Vagina (tissue), 2 donors: ENCODE results near the gene KCNN4. TPM values are rescaled to one million over a fixed set of nuclear protein-coding genes. Genes with fewer than 3 reads are reported as not detected.

Experiments
- DNase-seq, 2 donors: peaks; one replicate each; pipeline ENCODE4 v3.0.0-alpha.2; 2017; ENCODE audit errors: extremely low spot score in 2 of 2
- H3K27ac ChIP-seq: fragments of 200-600 bp; sonication (generic); one replicate; pipeline ENCODE4 v1.5.1; 2019
- H3K27me3 ChIP-seq: fragments of 200-600 bp; sonication (generic); one replicate; pipeline ENCODE4 v1.5.1; 2019
- H3K36me3 ChIP-seq, 2 donors: fragments of 200-600 bp; sonication (generic); one replicate each; pipeline ENCODE4 v1.5.1; 2017 to 2019
- H3K4me1 ChIP-seq: fragments of 200-600 bp; sonication (generic); one replicate; pipeline ENCODE4 v1.5.1; 2019
- H3K4me3 ChIP-seq, 2 donors: fragments of 200-600 bp; sonication (generic); 1 replicate in 1 of 2; 2 replicates in 1 of 2; pipeline ENCODE4 v1.5.1; 2016 to 2019
- H3K9me3 ChIP-seq: fragments of 200-600 bp; sonication (generic); one replicate; pipeline ENCODE4 v1.5.1; 2019
- CTCF ChIP-seq, 3 experiments: fragments of 450-650 bp in 2 of 3; fragments of 200-600 bp in 1 of 3; sonication (generic) in 1 of 3; IDR thresholded peaks; one replicate each; pipeline ENCODE4 v1.5.1; 2017 to 2019; ENCODE audit warnings: antibody characterized with exemption in 3 of 3, mild to moderate bottlenecking in 2 of 3, moderate library complexity in 2 of 3
- POLR2A ChIP-seq, 2 donors: fragments of 450-650 bp; IDR thresholded peaks; one replicate each; pipeline ENCODE4 v1.6.1; 2017; ENCODE audit warnings: antibody characterized with exemption in 2 of 2, mild to moderate bottlenecking in 2 of 2, moderate library complexity in 2 of 2
- POLR2AphosphoS5 ChIP-seq, 2 donors: sonication (generic); formaldehyde crosslinking; IDR thresholded peaks; one replicate each; pipeline ENCODE4 v1.9.0; 2017; ENCODE audit warnings: antibody characterized with exemption in 2 of 2, mild to moderate bottlenecking in 2 of 2, low read depth in 1 of 2; ENCODE audit not compliant: insufficient read depth in 1 of 2
- intact Hi-C: fragments of 100-400 bp; cut with DNase I; formaldehyde crosslinking; loops from one replicate; pipeline ENCODE4 v1.15.1; 2023
- total RNA-seq: library from RNA; depleted of rRNA; stranded (reverse); fragments of >200 nt; gene quantifications from one replicate; pipeline ENCODE4 v1.2.3, GENCODE V29; 2016

The KCNN4 gene
- total RNA-seq, 1 donor from 2014 or later, result 16.2 TPM

- DNase-seq, result no peak
- no peaks in the 10 kb centered on the region for H3K36me3 ChIP-seq
- no peaks in the 10 kb centered on the region for H3K27me3 ChIP-seq
- no peaks in the 10 kb centered on the region for H3K9me3 ChIP-seq
- intact Hi-C loops, result no loop called here
- no peak overlapping the region for H3K4me3 ChIP-seq
- no peaks in the 10 kb centered on the region for H3K4me1 ChIP-seq
- no peak for TF ChIP-seq POLR2A (IDR thresholded peaks at IDR 0.05)
- no peak for TF ChIP-seq POLR2AphosphoS5 (IDR thresholded peaks at IDR 0.05; ENCODE audit: insufficient read depth in 1 of 2, low read depth in 1 of 2)
- TF ChIP-seq CTCF (IDR thresholded peaks at IDR 0.05), result no peak
- no peak overlapping the region for H3K27ac ChIP-seq
Measured at GRCh38 chr19:43718627-43719377, 62.0 kb downstream of the KCNN4 start.

Other genes with a start within 250 kb of the KCNN4 start
- gene ZNF575, start 247.8 kb downstream of the KCNN4 start, total RNA-seq, result 2.9 TPM
- 20.9 TPM for gene XRCC1, start 205.4 kb downstream of the KCNN4 start, total RNA-seq
- gene PINLYP, start 205.2 kb downstream of the KCNN4 start, total RNA-seq, result 8.8 TPM
- gene IRGQ, start 184.8 kb downstream of the KCNN4 start, total RNA-seq, result 11.0 TPM
- gene ZNF576, start 184.4 kb downstream of the KCNN4 start, total RNA-seq, result 21.9 TPM
- 0.98 TPM for gene SRRM5, start 168.9 kb downstream of the KCNN4 start, total RNA-seq
- gene ZNF428, start 161.3 kb downstream of the KCNN4 start, total RNA-seq, result 30.9 TPM
- 4.7 TPM for gene CADM4, start 141.1 kb downstream of the KCNN4 start, total RNA-seq
- 16.2 TPM for gene PLAUR, start 110.8 kb downstream of the KCNN4 start, total RNA-seq
- gene IRGC, start 64.9 kb downstream of the KCNN4 start, total RNA-seq, result not detected
- 56.5 TPM for gene SMG9, start 26.0 kb downstream of the KCNN4 start, total RNA-seq
- gene LYPD5, start 21.5 kb upstream of the KCNN4 start, total RNA-seq, result 3.7 TPM
- gene ZNF283, start 46.3 kb upstream of the KCNN4 start, total RNA-seq, result 7.9 TPM
- 0.49 TPM for gene ZNF404, start 103.0 kb upstream of the KCNN4 start, total RNA-seq
- 8.8 TPM for gene ZNF45, start 154.3 kb upstream of the KCNN4 start, total RNA-seq
- gene ZNF221, start 170.3 kb upstream of the KCNN4 start, total RNA-seq, result 2.7 TPM
- 8.3 TPM for gene ZNF155, start 203.2 kb upstream of the KCNN4 start, total RNA-seq
- 2.0 TPM for gene ZNF230, start 222.0 kb upstream of the KCNN4 start, total RNA-seq
- 1.7 TPM for gene ZNF222, start 244.4 kb upstream of the KCNN4 start, total RNA-seq